DOHH2 (cell line): ENCODE data around the gene SQSTM1.

Experiments used
- CTCF ChIP-seq: fragments of 200-600 bp; sonication (generic); IDR thresholded peaks from one replicate; pipeline ENCODE4 v1.5.1; 2014; ENCODE audit warnings: antibody characterized with exemption, mild to moderate bottlenecking, low read depth, low read length; ENCODE audit not compliant: poor library complexity, severe bottlenecking
- EZH2phosphoT487 ChIP-seq: fragments of 200-600 bp; sonication (generic); IDR thresholded peaks from 2 replicates; pipeline ENCODE4 v1.6.1; 2017; ENCODE audit warnings: borderline replicate concordance, mild to moderate bottlenecking, antibody characterized with exemption, low read length, moderate library complexity, mixed read lengths

DNA sequence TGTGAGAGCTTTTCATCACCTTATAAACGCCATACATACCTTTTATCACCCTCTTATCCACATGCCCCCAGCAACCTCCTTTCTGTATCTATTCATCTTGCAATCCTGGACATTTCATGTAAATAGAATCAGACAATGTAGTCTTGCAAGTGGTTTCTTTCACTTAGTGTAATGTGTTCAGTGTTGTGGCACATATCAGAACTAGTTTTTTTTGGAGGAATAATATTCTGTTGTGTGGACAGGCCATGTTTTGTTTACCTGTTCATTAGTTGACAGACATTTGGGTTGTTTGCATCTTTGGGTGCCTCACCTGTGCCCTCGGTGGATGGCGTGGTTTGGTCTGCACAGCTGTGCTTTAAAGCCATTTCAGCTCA is 1.3 kb downstream of the SQSTM1 start:
- TF ChIP-seq CTCF (no peak), EZH2phosphoT487 (no peak)
